GM12875 (cell line): ENCODE measurements around the gene MDFIC2.

Experiments used
- H3K4me3 ChIP-seq: one replicate; pipeline ENCODE4 v1.5.1; 2011; ENCODE audit warnings: low read depth, low read length, control low read depth
- CTCF ChIP-seq: IDR thresholded peaks from 2 replicates; pipeline ENCODE4 v1.5.1; 2011; ENCODE audit warnings: low read depth, mild to moderate bottlenecking, control low read depth, inconsistent platforms, low read length, moderate library complexity, borderline replicate concordance; ENCODE audit not compliant: insufficient read depth

Gene MDFIC2

GRCh38 chr3:70247955-70248354 is 64.5 kb downstream of the MDFIC2 start:
- no peak for TF ChIP-seq CTCF
- no peak overlapping the region for H3K4me3 ChIP-seq

- H3K4me3 ChIP-seq, result no peak overlapping the region
- TF ChIP-seq CTCF, result no peak
Observed at GRCh38 chr3:70245746-70246525, 66.5 kb downstream of the MDFIC2 start.

DNA sequence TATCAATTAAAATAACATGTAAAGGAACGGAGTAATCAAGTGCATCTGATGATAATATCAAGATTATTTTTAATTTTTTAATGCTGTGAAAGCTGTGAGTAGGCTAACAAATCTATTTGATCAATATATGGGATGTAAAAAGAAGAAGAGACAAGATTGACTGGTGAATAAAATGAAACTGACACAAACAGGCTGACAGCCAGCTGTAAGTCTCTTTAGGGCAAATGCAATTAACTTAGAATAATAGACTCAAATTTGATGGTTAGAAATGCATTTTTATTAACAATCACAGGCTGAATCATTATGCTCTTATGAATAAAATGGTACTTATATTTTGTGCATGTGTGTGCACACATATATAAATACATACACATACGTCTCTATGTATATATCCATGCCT is 68.0 kb downstream of the MDFIC2 start:
- H3K4me3 ChIP-seq, result no peak overlapping the region
- no peak for TF ChIP-seq CTCF

DNA sequence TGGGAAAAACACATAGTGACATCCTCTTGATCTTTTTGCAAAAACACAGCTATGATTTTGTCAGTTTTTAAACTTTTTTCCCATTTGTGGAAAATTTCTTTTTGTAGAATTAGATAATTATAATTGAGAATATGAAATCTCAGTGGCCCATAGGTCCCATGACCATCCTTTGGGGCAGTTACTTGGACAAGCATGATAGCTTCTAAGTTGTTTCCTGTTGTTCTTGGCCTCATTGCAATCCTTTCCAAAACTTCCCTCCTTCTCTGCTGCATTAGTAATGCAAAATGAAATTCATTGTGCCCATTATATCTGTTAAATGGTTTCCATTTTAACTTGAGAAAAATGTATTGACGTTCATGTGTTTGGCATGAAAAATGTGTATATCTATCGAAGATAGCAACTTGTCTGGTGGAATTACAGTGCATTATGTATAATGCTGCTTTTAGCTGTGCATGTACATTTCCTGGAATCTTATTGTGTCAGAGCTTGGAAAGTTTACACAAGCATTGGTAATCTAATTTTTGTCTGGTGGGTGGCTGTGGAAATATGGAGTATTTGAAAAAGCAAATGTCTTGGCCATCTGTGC is 70.0 kb downstream of the MDFIC2 start:
- TF ChIP-seq CTCF, result no peak
- H3K4me3 ChIP-seq, result no peak overlapping the region

GRCh38 chr3:70233812-70234211 is 78.6 kb downstream of the MDFIC2 start:
- no peak overlapping the region for H3K4me3 ChIP-seq
- no peak for TF ChIP-seq CTCF

DNA sequence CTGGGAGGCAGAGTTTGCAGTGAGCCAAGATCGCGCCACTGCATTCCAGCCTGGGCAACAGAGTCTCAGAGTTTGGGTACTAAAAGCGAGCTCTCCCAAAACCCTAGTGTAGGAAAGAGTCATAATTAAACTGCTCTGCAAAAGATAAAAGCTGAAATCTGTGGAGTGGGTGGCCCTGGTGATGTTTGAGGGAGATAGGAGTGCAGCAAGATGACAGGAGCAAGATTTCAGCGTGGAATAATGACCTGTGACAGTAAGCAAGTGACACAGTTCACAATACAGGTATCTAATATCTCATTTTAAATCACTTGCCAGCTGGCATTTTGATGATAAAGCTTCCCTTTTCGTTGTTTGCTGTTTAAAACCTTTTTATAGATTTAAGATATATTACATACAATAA is 79.3 kb downstream of the MDFIC2 start:
- H3K4me3 ChIP-seq, result no peak overlapping the region
- TF ChIP-seq CTCF, result no peak

GRCh38 chr3:70231266-70231701 is 81.2 kb downstream of the MDFIC2 start:
- H3K4me3 ChIP-seq, result no peak overlapping the region
- TF ChIP-seq CTCF, result no peak
